Endothelial cell of umbilical vein (primary cell): ENCODE data around the gene CNOT9. TPM values are rescaled to one million over a fixed set of nuclear protein-coding genes. Genes with fewer than 3 reads are reported as not detected.

Source experiments
- BruUV-seq: library from RNA; stranded (reverse); fragments of 400-500 nt; replicated peaks from 2 replicates; lab custom pipeline; 2021; lab: Mats Ljungman, UMichigan
- CTCF ChIA-PET: fragments of 300-600, 350-600 bp; sonication (Branson Sonifier 250); formaldehyde crosslinking; loops from one replicate; lab custom pipeline; 2021; ENCODE audit warnings: antibody characterized with exemption, inconsistent platforms; lab: Charles Lee
- POLR2A ChIA-PET: fragments of 300-600, 350-600 bp; sonication (Branson Sonifier 250); formaldehyde crosslinking; loops from one replicate; lab custom pipeline; 2021; ENCODE audit warnings: antibody characterized with exemption, inconsistent platforms; lab: Charles Lee
- DNase-seq: peaks from one replicate; pipeline ENCODE4 v3.0.0-alpha.2; 2011; ENCODE audit warnings: low read depth, low spot score
- FAIRE-seq: peaks from 2 replicates; lab custom pipeline; 2011; peaks lifted over from hg19 to GRCh38; lab: Jason Lieb, UNC
- H2AFZ ChIP-seq: 2 replicates; pipeline ENCODE4 v1.6.0; 2012; ENCODE audit warnings: low read depth, low read length, control low read depth, inconsistent platforms
- H3K27ac ChIP-seq: 2 replicates; pipeline ENCODE4 v1.5.1; 2011; ENCODE audit warnings: low read depth, mild to moderate bottlenecking, control low read depth, low read length, moderate library complexity; ENCODE audit not compliant: insufficient read depth
- H3K27me3 ChIP-seq, 2 experiments: 2 replicates each; pipeline versions ENCODE4 v1.6.0 to v1.6.1; 2011; ENCODE audit warnings: low read length in 2 of 2, mixed read lengths in 1 of 2; ENCODE audit not compliant: control insufficient read depth in 2 of 2, insufficient read depth in 2 of 2
- H3K36me3 ChIP-seq, 2 experiments: 2 replicates in 1 of 2; 3 replicates in 1 of 2; pipeline ENCODE4 v1.5.1; 2011; ENCODE audit warnings: low read length in 2 of 2, mild to moderate bottlenecking in 1 of 2, moderate library complexity in 1 of 2; ENCODE audit not compliant: control insufficient read depth in 2 of 2, insufficient read depth in 2 of 2; ENCODE audit errors: extremely low read depth in 1 of 2
- H3K4me1 ChIP-seq: 3 replicates; pipeline ENCODE4 v1.5.1; 2011; ENCODE audit warnings: mild to moderate bottlenecking, low read length; ENCODE audit not compliant: control insufficient read depth, insufficient read depth; ENCODE audit errors: extremely low read depth
- H3K4me2 ChIP-seq: 2 replicates; pipeline ENCODE4 v1.6.1; 2011; ENCODE audit warnings: low read length, control low read depth, mixed read lengths; ENCODE audit not compliant: insufficient read depth
- H3K4me3 ChIP-seq, 3 experiments: fragments of 200-600 bp in 1 of 3; sonication (generic), shearing (Covaris generic) in 1 of 3; replicated peaks in 1 of 3; 2 replicates each; pipeline ENCODE4 v1.5.1; 2011 to 2016; ENCODE audit warnings: control low read depth in 3 of 3, low read length in 3 of 3, mild to moderate bottlenecking in 2 of 3, inconsistent platforms in 1 of 3, low read depth in 1 of 3, moderate library complexity in 1 of 3; ENCODE audit not compliant: insufficient read depth in 1 of 3
- H3K79me2 ChIP-seq: 2 replicates; pipeline ENCODE4 v1.6.0; 2012; ENCODE audit warnings: low read length, inconsistent platforms; ENCODE audit not compliant: control insufficient read depth, insufficient read depth
- H3K9ac ChIP-seq: replicated peaks from 2 replicates; pipeline ENCODE3; 2011; ENCODE audit warnings: low read length, control low read depth; ENCODE audit not compliant: insufficient read depth; ENCODE audit errors: extremely low read depth
- H3K9me1 ChIP-seq: replicated peaks from 3 replicates; pipeline ENCODE4 v1.6.0; 2011; ENCODE audit warnings: mild to moderate bottlenecking, low read length; ENCODE audit not compliant: control insufficient read depth, insufficient read depth; ENCODE audit errors: extremely low read depth
- H3K9me3 ChIP-seq: replicated peaks from 2 replicates; pipeline ENCODE4 v1.5.1; 2012; ENCODE audit warnings: low read length, inconsistent platforms; ENCODE audit not compliant: control insufficient read depth, insufficient read depth
- H4K20me1 ChIP-seq: replicated peaks from 2 replicates; pipeline ENCODE3; 2011; ENCODE audit warnings: mild to moderate bottlenecking, low read length; ENCODE audit not compliant: control insufficient read depth, insufficient read depth; ENCODE audit errors: extremely low read depth
- CTCF ChIP-seq, 2 donors: IDR thresholded peaks; 1 replicate in 1 of 2; 2 replicates in 1 of 2; pipeline ENCODE4 v1.5.1; 2011; ENCODE audit warnings: low read length in 2 of 2, mild to moderate bottlenecking in 2 of 2, moderate library complexity in 2 of 2, control low read depth in 1 of 2, inconsistent platforms in 1 of 2, low read depth in 1 of 2; ENCODE audit not compliant: insufficient read depth in 1 of 2; ENCODE audit errors: extremely low read depth in 1 of 2
- EZH2 ChIP-seq: IDR thresholded peaks from 2 replicates; pipeline ENCODE4 v1.6.1; 2012; ENCODE audit warnings: borderline replicate concordance, low read depth, mild to moderate bottlenecking, moderate library complexity, low read length, inconsistent platforms; ENCODE audit not compliant: severe bottlenecking
- FOS ChIP-seq: IDR thresholded peaks from 2 replicates; pipeline ENCODE4 v1.6.1; 2011; ENCODE audit warnings: mild to moderate bottlenecking, low read length, moderate library complexity, borderline replicate concordance; ENCODE audit not compliant: insufficient read depth
- GATA2 ChIP-seq: IDR thresholded peaks from 2 replicates; pipeline ENCODE4 v1.7.0; 2011; ENCODE audit warnings: low read depth, mild to moderate bottlenecking, moderate library complexity, mixed read lengths, low read length; ENCODE audit not compliant: insufficient read length, insufficient read depth
- JUN ChIP-seq: IDR thresholded peaks from 2 replicates; pipeline ENCODE4 v1.6.1; 2011; ENCODE audit warnings: borderline replicate concordance, low read depth; ENCODE audit not compliant: insufficient read length, insufficient read depth
- MAX ChIP-seq: IDR thresholded peaks from 2 replicates; pipeline ENCODE4 v1.6.1; 2011; ENCODE audit not compliant: insufficient read depth, insufficient read length
- MYC ChIP-seq: IDR thresholded peaks from one replicate; pipeline ENCODE4 v1.6.1; 2011; ENCODE audit warnings: mild to moderate bottlenecking, low read depth, low read length
- POLR2A ChIP-seq: IDR thresholded peaks from 2 replicates; pipeline ENCODE4 v1.6.1; 2012; ENCODE audit warnings: low read depth, mild to moderate bottlenecking, control low read depth, low read length
- POLR2AphosphoS5 ChIP-seq: IDR thresholded peaks from 2 replicates; pipeline ENCODE4 v1.6.1; 2012; ENCODE audit warnings: low read depth, mild to moderate bottlenecking, control low read depth, low read length, moderate library complexity; ENCODE audit not compliant: insufficient read depth
- dilution Hi-C: fragments of 300-500 bp; cut with MboI; formaldehyde crosslinking; loops from one replicate; pipeline ENCODE4 v1.15.0; 2019; ENCODE audit warnings: low sequenced_read_pairs; ENCODE audit not compliant: extremely low pct_ligation_motif_present
- intact Hi-C: fragments of 100-400 bp; cut with micrococcal nuclease; formaldehyde crosslinking; loops from one replicate; pipeline ENCODE4 v1.10.0; 2022
- polyA plus RNA-seq, 4 experiments: library from polyadenylated mRNA; depleted of rRNA in 3 of 4; stranded (reverse) in 3 of 4; unstranded in 1 of 4; fragments of >200 nt; gene quantifications; 2 replicates each; pipeline versions ENCODE4 v1.2.1 to v1.2.3, GENCODE V29; 2011 to 2012; ENCODE audit warnings: missing spikeins in 1 of 4
- total RNA-seq: library from RNA; stranded (reverse); gene quantifications from 2 replicates; pipeline ENCODE4 v1.2.3, GENCODE V29; 2021

The CNOT9 gene
- total and polyA plus RNA-seq, 2 donors (not counting 3 experiments of a cell fraction or from before 2014, with no cell fraction given), result 53.2 to 68.9 TPM

GRCh38 chr2:218643751-218644310 lies 75.2 kb downstream of the CNOT9 start:
- dilution Hi-C loops (no loop called here), intact Hi-C loops (no loop called here)
- Histone ChIP-seq H3K9me3 (no peaks in the 10 kb centered on the region), H3K4me3 (no peak overlapping the region), H3K79me2 (peaks cover 9% of the 10 kb centered on the region), H3K9ac (no peak overlapping the region), H3K4me1 (peaks cover 6% of the 10 kb centered on the region), H3K9me1 (no peaks in the 10 kb centered on the region), H3K27me3 (no peaks in the 10 kb centered on the region), H3K36me3 (peaks cover 24 to 52% of the 10 kb centered on the region in 2 experiments), H3K4me2 (no peak overlapping the region), H3K27ac (no peak overlapping the region), H2AFZ (no peak overlapping the region), H4K20me1 (no peaks in the 10 kb centered on the region)
- ChIA-PET CTCF (no interaction called here), POLR2A (no interaction called here)
- TF ChIP-seq FOS, result no peak
- TF ChIP-seq POLR2AphosphoS5, result no peak
- no peak for TF ChIP-seq POLR2A
- no peak for TF ChIP-seq EZH2
- TF ChIP-seq MAX, result no peak
- TF ChIP-seq CTCF (IDR thresholded peaks at IDR 0.05; ENCODE audit: extremely low read depth in 1 of 2, insufficient read depth in 1 of 2, low read depth in 1 of 2, low read length in 2 of 2), result no peak
- no peak for TF ChIP-seq JUN
- TF ChIP-seq GATA2, result no peak
- TF ChIP-seq MYC, result no peak
- DNase-seq, result no peak
- FAIRE-seq, result no peak
- BruUV-seq, result no TSS peak
